K562 (cell line): ENCODE results near the gene PJA1.

Source experiments
- NRF1 ChIP-seq, 2 experiments: fragments of 450-650 bp; IDR thresholded peaks in 1 of 2; conservative IDR thresholded peaks in 1 of 2; 2 replicates each; pipeline ENCODE4 v1.6.1; 2014; ENCODE audit warnings: mild to moderate bottlenecking in 2 of 2
- SIRT6 ChIP-seq: IDR thresholded peaks from one replicate; pipeline ENCODE4 v1.6.1; 2012; ENCODE audit warnings: low read depth, mild to moderate bottlenecking, control low read depth, inconsistent platforms, low read length, moderate library complexity
- TAF1 ChIP-seq: IDR thresholded peaks from 2 replicates; pipeline ENCODE4 v1.6.1; 2011; ENCODE audit warnings: mild to moderate bottlenecking, low read length, moderate library complexity; ENCODE audit not compliant: insufficient read depth, control insufficient read depth, severe bottlenecking; ENCODE audit errors: extremely low read depth
- TF ChIP-seq, protein P1 (sequence below): sonication (generic); formaldehyde crosslinking; IDR thresholded peaks from 2 replicates; pipeline ENCODE4 v1.8.0; 2023; ENCODE audit warnings: mild to moderate bottlenecking, missing genetic modification reagents
- TF ChIP-seq, protein P2 (sequence below): sonication (generic); formaldehyde crosslinking; IDR thresholded peaks from 2 replicates; pipeline ENCODE4 v1.4.0; 2020; ENCODE audit warnings: mild to moderate bottlenecking, missing genetic modification reagents

GRCh38 chrX:69176053-69176452 is 10.8 kb upstream of the PJA1 start:
- TF ChIP-seq SIRT6 = no peak
- TF ChIP-seq NRF1 (conservative IDR thresholded peaks at IDR 0.05 in 1 of 2, IDR thresholded peaks at IDR 0.05 in 1 of 2) = no peak
- TF ChIP-seq, protein P1, sequence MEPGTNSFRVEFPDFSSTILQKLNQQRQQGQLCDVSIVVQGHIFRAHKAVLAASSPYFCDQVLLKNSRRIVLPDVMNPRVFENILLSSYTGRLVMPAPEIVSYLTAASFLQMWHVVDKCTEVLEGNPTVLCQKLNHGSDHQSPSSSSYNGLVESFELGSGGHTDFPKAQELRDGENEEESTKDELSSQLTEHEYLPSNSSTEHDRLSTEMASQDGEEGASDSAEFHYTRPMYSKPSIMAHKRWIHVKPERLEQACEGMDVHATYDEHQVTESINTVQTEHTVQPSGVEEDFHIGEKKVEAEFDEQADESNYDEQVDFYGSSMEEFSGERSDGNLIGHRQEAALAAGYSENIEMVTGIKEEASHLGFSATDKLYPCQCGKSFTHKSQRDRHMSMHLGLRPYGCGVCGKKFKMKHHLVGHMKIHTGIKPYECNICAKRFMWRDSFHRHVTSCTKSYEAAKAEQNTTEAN (CRISPR knock-in tag) = no peak
- TF ChIP-seq, protein P2, sequence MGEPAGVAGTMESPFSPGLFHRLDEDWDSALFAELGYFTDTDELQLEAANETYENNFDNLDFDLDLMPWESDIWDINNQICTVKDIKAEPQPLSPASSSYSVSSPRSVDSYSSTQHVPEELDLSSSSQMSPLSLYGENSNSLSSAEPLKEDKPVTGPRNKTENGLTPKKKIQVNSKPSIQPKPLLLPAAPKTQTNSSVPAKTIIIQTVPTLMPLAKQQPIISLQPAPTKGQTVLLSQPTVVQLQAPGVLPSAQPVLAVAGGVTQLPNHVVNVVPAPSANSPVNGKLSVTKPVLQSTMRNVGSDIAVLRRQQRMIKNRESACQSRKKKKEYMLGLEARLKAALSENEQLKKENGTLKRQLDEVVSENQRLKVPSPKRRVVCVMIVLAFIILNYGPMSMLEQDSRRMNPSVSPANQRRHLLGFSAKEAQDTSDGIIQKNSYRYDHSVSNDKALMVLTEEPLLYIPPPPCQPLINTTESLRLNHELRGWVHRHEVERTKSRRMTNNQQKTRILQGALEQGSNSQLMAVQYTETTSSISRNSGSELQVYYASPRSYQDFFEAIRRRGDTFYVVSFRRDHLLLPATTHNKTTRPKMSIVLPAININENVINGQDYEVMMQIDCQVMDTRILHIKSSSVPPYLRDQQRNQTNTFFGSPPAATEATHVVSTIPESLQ (CRISPR knock-in tag) = no peak
- TF ChIP-seq TAF1 = no peak
